Measurements from ENCODE around the gene NUDT1.

The NUDT1 gene

GRCh38 chr7:2289621-2290020 lies 47.6 kb downstream of the NUDT1 start:
- in situ Hi-C loops (cut with HindIII; ENCODE audit: low sequenced_read_pairs) = no loop called here

- in situ Hi-C loops (cut with HindIII; ENCODE audit: low sequenced_read_pairs) = no loop called here
These were observed 48.9 kb downstream of the NUDT1 start for GRCh38 chr7:2290877-2291276.

GRCh38 chr7:2295936-2296620 lies 54.1 kb downstream of the NUDT1 start:
- in situ Hi-C loops (cut with HindIII; ENCODE audit: low sequenced_read_pairs) = no loop called here

GRCh38 chr7:2296832-2297231 lies 54.8 kb downstream of the NUDT1 start:
- in situ Hi-C loops (cut with HindIII; ENCODE audit: low sequenced_read_pairs) = no loop called here

GRCh38 chr7:2299131-2299829 lies 57.3 kb downstream of the NUDT1 start:
- in situ Hi-C loops (cut with HindIII; ENCODE audit: low sequenced_read_pairs) = no loop called here

GRCh38 chr7:2299870-2300512 lies 58.0 kb downstream of the NUDT1 start:
- in situ Hi-C loops (cut with HindIII; ENCODE audit: low sequenced_read_pairs) = no loop called here

Data from endothelial cell of hepatic sinusoid (primary cell).